Effector CD8-positive, alpha-beta T cell (primary cell): ENCODE measurements around the gene AGO3.

Experiments used
- DNase-seq: peaks from one replicate; lab custom pipeline; 2025; lab: John Stamatoyannopoulos, UW

AGO3 gene

GRCh38 chr1:36083635-36084496, 153.0 kb downstream of the AGO3 start, which contains the start of gene TEKT2:
Gene TEKT2 (plus strand): TSS chr1:36084094. CDS start chr1:36084922, 828 bp downstream.
- DNase-seq, result no peak

GRCh38 chr1:36084497-36085115, 153.7 kb downstream of the AGO3 start:
- DNase-seq, result no peak

- DNase-seq, result no peak
Observed at GRCh38 chr1:36085126-36085525, 154.2 kb downstream of the AGO3 start.

- DNase-seq, result no peak
Observed at GRCh38 chr1:36085686-36086526, 155.0 kb downstream of the AGO3 start.

GRCh38 chr1:36086529-36087232, 155.8 kb downstream of the AGO3 start:
- DNase-seq, result no peak

GRCh38 chr1:36087233-36088123, 156.6 kb downstream of the AGO3 start:
- DNase-seq, result no peak

GRCh38 chr1:36088265-36088576, 157.3 kb downstream of the AGO3 start:
- DNase-seq, result no peak

- peak; percentile 81 for DNase-seq
Observed at GRCh38 chr1:36088577-36089392, 157.9 kb downstream of the AGO3 start, which contains the start of gene ADPRS. Gene ADPRS (plus strand): TSS chr1:36088892. CDS start chr1:36088905, 13 bp downstream.

- no peak for DNase-seq
Observed at GRCh38 chr1:36089393-36090121, 158.7 kb downstream of the AGO3 start.

- DNase-seq, result no peak
Observed at GRCh38 chr1:36091141-36091540, 160.2 kb downstream of the AGO3 start.

GRCh38 chr1:36091698-36092097, 160.8 kb downstream of the AGO3 start:
- no peak for DNase-seq

GRCh38 chr1:36092166-36092797, 161.4 kb downstream of the AGO3 start:
- no peak for DNase-seq

- DNase-seq, result no peak
Observed at GRCh38 chr1:36092798-36093185, 161.9 kb downstream of the AGO3 start.

GRCh38 chr1:36093226-36093625, 162.3 kb downstream of the AGO3 start:
- DNase-seq, result no peak

- DNase-seq, result no peak
Observed at GRCh38 chr1:36093929-36094328, 163.0 kb downstream of the AGO3 start.

GRCh38 chr1:36094621-36095061, 163.7 kb downstream of the AGO3 start:
- DNase-seq, result no peak

GRCh38 chr1:36095760-36096405, 165.0 kb downstream of the AGO3 start:
- DNase-seq, result no peak
